GM10266 (cell line): ENCODE results near the gene UBE2Q2.
A peak's percentile ranks its signal among the peaks of the same experiment; 100 is the strongest.

Experiments used
- DNase-seq: peaks from one replicate; pipeline ENCODE4 v3.0.0; 2012; ENCODE audit errors: extremely low spot score
- CTCF ChIP-seq: IDR thresholded peaks from 2 replicates; pipeline ENCODE4 v1.5.1; 2012; ENCODE audit warnings: mild to moderate bottlenecking, low read depth; ENCODE audit not compliant: control insufficient read depth, insufficient read depth; ENCODE audit errors: missing control alignments

Gene UBE2Q2

GRCh38 chr15:75830910-75831805, 12.1 kb upstream of the UBE2Q2 start:
- DNase-seq, result no peak
- TF ChIP-seq CTCF, result no peak

- no peak for TF ChIP-seq CTCF
- DNase-seq, result no peak
Measured at GRCh38 chr15:75831806-75832102, 11.5 kb upstream of the UBE2Q2 start.

GRCh38 chr15:75832114-75832513, 11.1 kb upstream of the UBE2Q2 start:
- no peak for DNase-seq
- TF ChIP-seq CTCF, result no peak

GRCh38 chr15:75834021-75834420, 9.2 kb upstream of the UBE2Q2 start:
- no peak for TF ChIP-seq CTCF
- DNase-seq, result no peak

- no peak for DNase-seq
- TF ChIP-seq CTCF, result no peak
Measured at GRCh38 chr15:75835990-75836958, 7.0 kb upstream of the UBE2Q2 start.

GRCh38 chr15:75836959-75837334, 6.3 kb upstream of the UBE2Q2 start:
- peak; percentile 52 for DNase-seq
- no peak for TF ChIP-seq CTCF
